Ovary (tissue), 3 donors: Measurements from ENCODE around the gene CYP3A4.

Experiments used
- EP300 ChIP-seq: sonication (generic); formaldehyde crosslinking; IDR thresholded peaks from one replicate; pipeline ENCODE4 v1.6.1; 2017; ENCODE audit warnings: antibody characterized with exemption
- POLR2A ChIP-seq: fragments of 450-650 bp; IDR thresholded peaks from one replicate; pipeline ENCODE4 v1.6.1; 2017; ENCODE audit warnings: antibody characterized with exemption, mild to moderate bottlenecking, moderate library complexity
- TF ChIP-seq, protein P1 (sequence below), 3 donors: fragments of 450-650 bp in 2 of 3; fragments of 200-600 bp in 1 of 3; IDR thresholded peaks; one replicate each; pipeline versions ENCODE4 v1.5.1 to v1.8.0; 2016 to 2022; ENCODE audit warnings: antibody characterized with exemption in 3 of 3, mild to moderate bottlenecking in 1 of 3
- donor health status: DM: no; HTN: no; CAD: no.

- TF ChIP-seq, protein P1, sequence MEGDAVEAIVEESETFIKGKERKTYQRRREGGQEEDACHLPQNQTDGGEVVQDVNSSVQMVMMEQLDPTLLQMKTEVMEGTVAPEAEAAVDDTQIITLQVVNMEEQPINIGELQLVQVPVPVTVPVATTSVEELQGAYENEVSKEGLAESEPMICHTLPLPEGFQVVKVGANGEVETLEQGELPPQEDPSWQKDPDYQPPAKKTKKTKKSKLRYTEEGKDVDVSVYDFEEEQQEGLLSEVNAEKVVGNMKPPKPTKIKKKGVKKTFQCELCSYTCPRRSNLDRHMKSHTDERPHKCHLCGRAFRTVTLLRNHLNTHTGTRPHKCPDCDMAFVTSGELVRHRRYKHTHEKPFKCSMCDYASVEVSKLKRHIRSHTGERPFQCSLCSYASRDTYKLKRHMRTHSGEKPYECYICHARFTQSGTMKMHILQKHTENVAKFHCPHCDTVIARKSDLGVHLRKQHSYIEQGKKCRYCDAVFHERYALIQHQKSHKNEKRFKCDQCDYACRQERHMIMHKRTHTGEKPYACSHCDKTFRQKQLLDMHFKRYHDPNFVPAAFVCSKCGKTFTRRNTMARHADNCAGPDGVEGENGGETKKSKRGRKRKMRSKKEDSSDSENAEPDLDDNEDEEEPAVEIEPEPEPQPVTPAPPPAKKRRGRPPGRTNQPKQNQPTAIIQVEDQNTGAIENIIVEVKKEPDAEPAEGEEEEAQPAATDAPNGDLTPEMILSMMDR (IDR thresholded peaks at IDR 0.05), result no peak
- TF ChIP-seq POLR2A (no peak), EP300 (no peak)
Observed at GRCh38 chr7:99806839-99807478, 23.0 kb upstream of the CYP3A4 start.
